ENCODE results near the gene FUT6.

FUT6 gene

GRCh38 chr19:5870986-5871394, 31.5 kb upstream of the FUT6 start:
- TF ChIP-seq CTCF (IDR thresholded peaks at IDR 0.05), result no peak

GRCh38 chr19:5867201-5868136, 28.0 kb upstream of the FUT6 start:
- H3K4me1 ChIP-seq (ENCODE audit: control insufficient read depth in 1 of 2, insufficient read depth in 1 of 2, low read depth in 1 of 2, low read length in 1 of 2), result no peaks in the 10 kb centered on the region
- no peak overlapping the region for H3K27ac ChIP-seq
- H3K4me3 ChIP-seq (ENCODE audit: low read depth in 1 of 2, low read length in 1 of 2), result no peak overlapping the region
- no peak for TF ChIP-seq CTCF (IDR thresholded peaks at IDR 0.05)
- no peaks in the 10 kb centered on the region for H3K36me3 ChIP-seq
- H3K9me3 ChIP-seq, result no peaks in the 10 kb centered on the region
- no peaks in the 10 kb centered on the region for H3K27me3 ChIP-seq

More at GRCh38 chr19:5870986-5871394, 31.5 kb upstream of the FUT6 start:
- Histone ChIP-seq H3K36me3 (no peaks in the 10 kb centered on the region), H3K27me3 (no peaks in the 10 kb centered on the region), H3K27ac (no peak overlapping the region), H3K4me3 (ENCODE audit: low read depth in 1 of 2, low read length in 1 of 2) (no peak overlapping the region), H3K4me1 (ENCODE audit: control insufficient read depth in 1 of 2, insufficient read depth in 1 of 2, low read depth in 1 of 2, low read length in 1 of 2) (no peaks in the 10 kb centered on the region), H3K9me3 (no peaks in the 10 kb centered on the region)

GRCh38 chr19:5865772-5866171, 26.3 kb upstream of the FUT6 start:
- no peak for TF ChIP-seq CTCF (IDR thresholded peaks at IDR 0.05)

GRCh38 chr19:5864725-5865486, 25.4 kb upstream of the FUT6 start:
- Histone ChIP-seq H3K36me3 (no peaks in the 10 kb centered on the region), H3K4me1 (ENCODE audit: control insufficient read depth in 1 of 2, insufficient read depth in 1 of 2, low read depth in 1 of 2, low read length in 1 of 2) (no peaks in the 10 kb centered on the region), H3K27me3 (no peaks in the 10 kb centered on the region), H3K9me3 (no peaks in the 10 kb centered on the region), H3K4me3 (ENCODE audit: low read depth in 1 of 2, low read length in 1 of 2) (no peak overlapping the region), H3K27ac (no peak overlapping the region)
- TF ChIP-seq CTCF (IDR thresholded peaks at IDR 0.05), result no peak

More at GRCh38 chr19:5865772-5866171, 26.3 kb upstream of the FUT6 start:
- Histone ChIP-seq H3K27me3 (no peaks in the 10 kb centered on the region), H3K27ac (no peak overlapping the region), H3K9me3 (no peaks in the 10 kb centered on the region), H3K4me1 (ENCODE audit: control insufficient read depth in 1 of 2, insufficient read depth in 1 of 2, low read depth in 1 of 2, low read length in 1 of 2) (no peaks in the 10 kb centered on the region), H3K4me3 (ENCODE audit: low read depth in 1 of 2, low read length in 1 of 2) (no peak overlapping the region), H3K36me3 (no peaks in the 10 kb centered on the region)

GRCh38 chr19:5864013-5864720, 24.7 kb upstream of the FUT6 start:
- H3K27me3 ChIP-seq, result no peaks in the 10 kb centered on the region
- H3K9me3 ChIP-seq, result no peaks in the 10 kb centered on the region
- TF ChIP-seq CTCF (IDR thresholded peaks at IDR 0.05), result no peak
- no peak overlapping the region for H3K27ac ChIP-seq
- H3K4me1 ChIP-seq (ENCODE audit: control insufficient read depth in 1 of 2, insufficient read depth in 1 of 2, low read depth in 1 of 2, low read length in 1 of 2), result no peaks in the 10 kb centered on the region
- H3K4me3 ChIP-seq (ENCODE audit: low read depth in 1 of 2, low read length in 1 of 2), result no peak overlapping the region
- no peaks in the 10 kb centered on the region for H3K36me3 ChIP-seq

All from neutrophil (primary cell).